ENCODE data around the gene PIGZ.

- TF ChIP-seq YY1 (IDR thresholded peaks at IDR 0.05; ENCODE audit: insufficient read depth, insufficient read length) (no peak), ZNF274 (IDR thresholded peaks at IDR 0.05; ENCODE audit: low read depth, low read length) (no peak), SUZ12 (IDR thresholded peaks at IDR 0.05; ENCODE audit: extremely low read depth, insufficient read depth, insufficient read length) (no peak)
These were observed 2.8 kb downstream of the PIGZ start for GRCh38 chr3:196965804-196966173.
